ENCODE data around the gene IGSF11. TPM values are rescaled to one million over a fixed set of nuclear protein-coding genes. Genes with fewer than 3 reads are reported as not detected.
A peak's percentile ranks its signal among the peaks of the same experiment; 100 is the strongest.
"Not testable (repeated sequence)": the region's sequence is repeated elsewhere in the genome, so short reads cannot be mapped to it uniquely, and the experiment has no call there.

The IGSF11 gene
- total RNA-seq, 1 experiment from 2014 or later: not detected

- DNase-seq (ENCODE audit: low read depth): peak; percentile 34
Observed at GRCh38 chr3:118884748-118885206, 149.9 kb downstream of the IGSF11 start.

GRCh38 chr3:118882353-118882947 is 152.2 kb downstream of the IGSF11 start:
- peak; percentile 47 for DNase-seq (ENCODE audit: low read depth)

- no peak for DNase-seq (ENCODE audit: low read depth)
Observed at GRCh38 chr3:118868051-118868450, 166.6 kb downstream of the IGSF11 start.

GRCh38 chr3:118863731-118864322 is 170.8 kb downstream of the IGSF11 start:
- DNase-seq (ENCODE audit: low read depth): no peak

GRCh38 chr3:118859950-118860349 is 174.7 kb downstream of the IGSF11 start:
- no peak for DNase-seq (ENCODE audit: low read depth)

- not testable (repeated sequence) for DNase-seq (ENCODE audit: low read depth)
Observed at GRCh38 chr3:118851466-118852193, 183.0 kb downstream of the IGSF11 start.

- no peak for DNase-seq (ENCODE audit: low read depth)
Observed at GRCh38 chr3:118850687-118851086, 184.0 kb downstream of the IGSF11 start.

Other genes with a start within 250 kb of the IGSF11 start
- not detected in 2 replicates for gene TEX55, start 111.3 kb upstream of the IGSF11 start, total RNA-seq (2014; rRNA removed)
- not detected in 2 replicates for gene UPK1B, start 138.8 kb upstream of the IGSF11 start, total RNA-seq (2014; rRNA removed)
- 22.7 and 25.3 TPM in 2 replicates for gene B4GALT4, start 206.0 kb upstream of the IGSF11 start, total RNA-seq (2014; rRNA removed)